Measurements from ENCODE around the gene ZNF555.

ZNF555 gene

DNA sequence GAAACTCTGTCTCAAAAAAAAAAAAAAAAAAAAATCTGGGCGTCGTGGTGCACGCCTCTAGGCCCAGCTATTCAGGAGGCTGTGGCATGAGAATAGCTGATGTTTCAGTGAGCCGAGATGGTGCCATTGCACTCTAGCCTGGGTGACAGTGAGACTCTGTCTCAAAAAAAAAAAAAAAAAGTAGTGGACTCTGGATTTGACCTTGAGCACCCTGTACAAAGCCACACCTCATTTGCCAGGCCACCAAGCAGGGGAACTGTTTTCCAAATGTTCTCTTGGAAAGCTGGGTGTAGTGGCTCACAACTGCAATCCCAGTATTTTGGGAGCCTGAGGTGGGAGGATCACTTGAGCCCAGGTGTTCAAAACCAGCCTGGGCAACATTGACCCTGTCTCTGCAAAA is 3.8 kb upstream of the ZNF555 start:
- Histone ChIP-seq H3K9me3 (ENCODE audit: control insufficient read depth in 1 of 2, low read length in 2 of 2) (peaks cover 29 to 51% of the 10 kb centered on the region in 2 donors), H3K4me3 (ENCODE audit: low read depth in 1 of 2, low read length in 2 of 2) (no peak overlapping the region), H3K27me3 (ENCODE audit: low read depth, low read length) (no peaks in the 10 kb centered on the region), H3K36me3 (ENCODE audit: control insufficient read depth in 1 of 2, insufficient read depth in 2 of 2, low read length in 2 of 2) (peaks cover 18 to 42% of the 10 kb centered on the region in 2 donors), H3K4me1 (ENCODE audit: control insufficient read depth in 1 of 2, insufficient read depth in 2 of 2, low read length in 2 of 2) (peaks cover 4 to 7% of the 10 kb centered on the region in 2 donors), H3K27ac (ENCODE audit: low read length) (no peak overlapping the region)

DNA sequence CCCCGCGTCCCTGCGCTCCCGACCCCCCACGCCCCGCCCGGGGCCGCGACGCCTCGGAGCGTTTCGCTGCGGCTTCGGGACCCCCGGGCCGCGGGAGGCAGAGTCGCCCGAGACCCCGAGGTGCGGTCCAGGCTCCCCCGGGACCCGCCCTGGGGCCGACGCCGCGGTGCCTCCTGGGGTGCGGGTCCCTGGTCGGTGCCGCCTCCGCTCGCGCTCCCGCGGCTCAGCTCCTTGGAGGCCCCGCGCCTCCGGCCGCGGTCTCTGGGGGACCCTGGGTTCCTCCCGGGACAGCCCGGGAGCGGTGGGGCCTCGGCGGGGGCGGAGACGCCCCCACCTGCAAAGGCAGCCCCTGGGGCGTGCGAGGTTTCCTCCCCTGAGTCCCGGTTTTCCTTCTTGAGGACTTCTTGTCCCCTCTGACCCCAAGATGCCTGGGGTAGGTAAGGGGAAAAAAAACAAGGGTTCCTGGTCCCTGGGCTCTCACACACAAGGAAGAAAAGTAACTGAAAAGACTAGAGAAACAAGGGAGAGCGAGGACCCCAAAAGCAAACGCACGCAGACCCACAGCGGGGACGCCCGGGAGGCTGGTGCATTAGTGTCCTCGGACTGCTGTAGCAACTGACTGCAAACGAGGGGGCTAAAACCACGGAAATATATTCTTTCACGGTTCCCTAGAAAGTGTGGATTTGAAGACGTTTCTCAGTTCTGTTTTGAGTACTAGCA is 740 bp downstream of the ZNF555 start:
- Histone ChIP-seq H3K9me3 (ENCODE audit: control insufficient read depth in 1 of 2, low read length in 2 of 2) (peaks cover 0 to 23% of the 10 kb centered on the region in 2 donors), H3K27me3 (ENCODE audit: low read depth, low read length) (no peaks in the 10 kb centered on the region), H3K4me3 (ENCODE audit: low read depth in 1 of 2, low read length in 2 of 2) (peak overlapping the region; percentile 70 to 87), H3K4me1 (ENCODE audit: control insufficient read depth in 1 of 2, insufficient read depth in 2 of 2, low read length in 2 of 2) (peaks cover 4 to 15% of the 10 kb centered on the region in 2 donors), H3K36me3 (ENCODE audit: control insufficient read depth in 1 of 2, insufficient read depth in 2 of 2, low read length in 2 of 2) (peaks cover 0 to 21% of the 10 kb centered on the region in 2 donors), H3K27ac (ENCODE audit: low read length) (no peak overlapping the region)

DNA sequence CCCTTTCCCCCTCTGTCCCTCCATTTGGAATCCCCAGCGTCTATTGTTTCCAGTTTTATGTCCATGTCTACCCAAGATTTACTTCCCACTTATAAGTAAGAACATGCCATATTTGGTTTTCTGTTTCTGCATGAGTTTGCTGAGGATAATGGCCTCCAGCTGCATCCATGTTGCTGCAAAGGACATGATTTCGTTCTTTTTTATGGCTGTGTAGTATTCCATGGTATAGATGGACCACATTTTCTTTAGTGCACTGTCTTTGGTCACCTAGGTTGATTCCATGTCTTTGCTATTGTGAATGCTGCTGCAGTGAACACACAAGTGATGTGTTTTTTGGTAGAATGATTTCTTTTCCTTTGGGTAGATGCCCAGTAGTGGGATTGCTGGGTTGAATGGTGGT is 3.8 kb downstream of the ZNF555 start:
- peaks cover 9 to 35% of the 10 kb centered on the region in 2 donors for H3K9me3 ChIP-seq (ENCODE audit: control insufficient read depth in 1 of 2, low read length in 2 of 2)
- peaks cover 6 to 35% of the 10 kb centered on the region in 2 donors for H3K36me3 ChIP-seq (ENCODE audit: control insufficient read depth in 1 of 2, insufficient read depth in 2 of 2, low read length in 2 of 2)
- H3K27ac ChIP-seq (ENCODE audit: low read length), result no peak overlapping the region
- no peak overlapping the region for H3K4me3 ChIP-seq (ENCODE audit: low read depth in 1 of 2, low read length in 2 of 2)
- H3K4me1 ChIP-seq (ENCODE audit: control insufficient read depth in 1 of 2, insufficient read depth in 2 of 2, low read length in 2 of 2), result peaks cover 4 to 15% of the 10 kb centered on the region in 2 donors
- no peaks in the 10 kb centered on the region for H3K27me3 ChIP-seq (ENCODE audit: low read depth, low read length)

DNA sequence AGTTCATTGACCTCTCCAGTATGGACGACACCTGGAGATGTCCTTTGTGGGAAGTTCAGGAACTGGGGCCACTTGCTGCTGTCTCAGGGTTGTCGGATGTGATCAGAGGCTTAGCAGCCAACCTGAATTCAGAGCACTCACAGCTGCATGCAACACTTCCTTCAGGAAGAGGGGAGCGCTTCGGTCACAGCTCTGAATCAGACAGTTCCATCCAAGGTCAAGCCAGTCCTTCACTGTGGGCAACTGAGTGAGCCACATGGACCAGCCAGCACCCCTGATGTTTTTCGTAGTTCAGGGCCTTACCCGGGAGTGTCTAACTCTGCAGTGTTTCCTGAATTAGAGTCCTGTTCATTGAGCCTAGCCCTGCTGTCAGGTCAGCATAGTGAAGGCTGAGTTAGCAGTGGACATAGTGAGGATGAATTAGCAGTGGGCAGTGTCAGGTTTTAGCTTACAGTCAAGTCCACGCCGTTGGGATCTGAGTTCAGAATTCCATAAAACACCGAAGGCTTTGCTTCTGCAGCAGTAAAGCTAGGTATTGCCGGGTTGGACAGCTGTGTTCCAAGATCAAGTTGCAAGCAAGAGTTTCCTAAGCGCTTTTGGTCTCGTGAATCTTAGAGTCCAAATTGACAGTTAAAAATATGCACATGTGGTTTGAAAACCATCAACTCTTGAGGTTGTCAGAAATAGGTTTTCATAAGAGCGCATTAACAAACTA is 5.1 kb downstream of the ZNF555 start:
- H3K27ac ChIP-seq (ENCODE audit: low read length), result no peak overlapping the region
- peaks cover 8 to 47% of the 10 kb centered on the region in 2 donors for H3K36me3 ChIP-seq (ENCODE audit: control insufficient read depth in 1 of 2, insufficient read depth in 2 of 2, low read length in 2 of 2)
- peaks cover 4 to 15% of the 10 kb centered on the region in 2 donors for H3K4me1 ChIP-seq (ENCODE audit: control insufficient read depth in 1 of 2, insufficient read depth in 2 of 2, low read length in 2 of 2)
- peaks cover 19 to 46% of the 10 kb centered on the region in 2 donors for H3K9me3 ChIP-seq (ENCODE audit: control insufficient read depth in 1 of 2, low read length in 2 of 2)
- no peaks in the 10 kb centered on the region for H3K27me3 ChIP-seq (ENCODE audit: low read depth, low read length)
- peak overlapping the region in 1 of 2 donors; percentile 5 for H3K4me3 ChIP-seq (ENCODE audit: low read depth in 1 of 2, low read length in 2 of 2)

DNA sequence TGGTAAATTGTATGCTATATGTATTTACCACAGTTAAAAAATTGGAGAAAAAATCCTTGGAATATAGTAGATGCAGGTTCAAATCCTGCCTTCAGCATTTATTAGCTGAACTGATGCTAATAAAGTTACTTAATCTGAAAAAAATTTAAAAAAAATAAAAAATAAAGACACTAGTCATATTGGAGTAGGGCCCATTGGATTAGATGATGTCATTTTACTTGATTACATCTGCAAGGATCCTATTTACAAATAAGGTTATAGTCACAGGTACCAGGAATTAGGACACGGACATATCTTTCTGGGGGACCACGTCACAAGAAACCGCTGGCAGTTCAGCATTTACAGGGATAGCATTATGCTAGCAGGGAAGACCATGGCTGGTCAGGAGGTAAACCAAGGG is 6.2 kb downstream of the ZNF555 start:
- Histone ChIP-seq H3K36me3 (ENCODE audit: control insufficient read depth in 1 of 2, insufficient read depth in 2 of 2, low read length in 2 of 2) (peaks cover 19 to 59% of the 10 kb centered on the region in 2 donors), H3K27me3 (ENCODE audit: low read depth, low read length) (no peaks in the 10 kb centered on the region), H3K4me3 (ENCODE audit: low read depth in 1 of 2, low read length in 2 of 2) (no peak overlapping the region), H3K27ac (ENCODE audit: low read length) (no peak overlapping the region), H3K9me3 (ENCODE audit: control insufficient read depth in 1 of 2, low read length in 2 of 2) (peaks cover 28 to 58% of the 10 kb centered on the region in 2 donors), H3K4me1 (ENCODE audit: control insufficient read depth in 1 of 2, insufficient read depth in 2 of 2, low read length in 2 of 2) (peaks cover 0 to 7% of the 10 kb centered on the region in 2 donors)

DNA sequence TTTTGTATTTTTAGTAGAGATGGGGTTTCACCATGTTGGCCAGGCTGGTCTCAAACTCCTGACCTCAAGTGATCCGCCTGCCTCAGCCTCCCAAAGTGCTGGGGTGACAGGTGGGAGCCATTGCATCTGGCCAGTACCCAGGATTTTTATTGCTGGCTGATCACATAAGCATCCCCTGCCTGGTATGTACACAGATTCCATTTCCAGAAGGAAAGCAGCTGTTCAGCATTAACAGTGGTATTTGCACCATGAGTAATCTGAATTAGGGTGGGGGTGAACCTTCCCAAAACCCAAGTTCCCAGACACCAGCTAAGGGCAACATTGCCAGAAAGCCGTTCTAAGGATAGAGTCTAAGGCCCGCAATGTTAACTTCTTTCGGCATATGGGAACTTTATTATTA is 7.3 kb downstream of the ZNF555 start:
- peak overlapping the region in 1 of 2 donors; percentile 42 for H3K4me3 ChIP-seq (ENCODE audit: low read depth in 1 of 2, low read length in 2 of 2)
- H3K27me3 ChIP-seq (ENCODE audit: low read depth, low read length), result no peaks in the 10 kb centered on the region
- peaks cover 39 to 69% of the 10 kb centered on the region in 2 donors for H3K9me3 ChIP-seq (ENCODE audit: control insufficient read depth in 1 of 2, low read length in 2 of 2)
- no peak overlapping the region for H3K27ac ChIP-seq (ENCODE audit: low read length)
- H3K4me1 ChIP-seq (ENCODE audit: control insufficient read depth in 1 of 2, insufficient read depth in 2 of 2, low read length in 2 of 2), result no peaks in the 10 kb centered on the region
- peaks cover 30 to 70% of the 10 kb centered on the region in 2 donors for H3K36me3 ChIP-seq (ENCODE audit: control insufficient read depth in 1 of 2, insufficient read depth in 2 of 2, low read length in 2 of 2)

DNA sequence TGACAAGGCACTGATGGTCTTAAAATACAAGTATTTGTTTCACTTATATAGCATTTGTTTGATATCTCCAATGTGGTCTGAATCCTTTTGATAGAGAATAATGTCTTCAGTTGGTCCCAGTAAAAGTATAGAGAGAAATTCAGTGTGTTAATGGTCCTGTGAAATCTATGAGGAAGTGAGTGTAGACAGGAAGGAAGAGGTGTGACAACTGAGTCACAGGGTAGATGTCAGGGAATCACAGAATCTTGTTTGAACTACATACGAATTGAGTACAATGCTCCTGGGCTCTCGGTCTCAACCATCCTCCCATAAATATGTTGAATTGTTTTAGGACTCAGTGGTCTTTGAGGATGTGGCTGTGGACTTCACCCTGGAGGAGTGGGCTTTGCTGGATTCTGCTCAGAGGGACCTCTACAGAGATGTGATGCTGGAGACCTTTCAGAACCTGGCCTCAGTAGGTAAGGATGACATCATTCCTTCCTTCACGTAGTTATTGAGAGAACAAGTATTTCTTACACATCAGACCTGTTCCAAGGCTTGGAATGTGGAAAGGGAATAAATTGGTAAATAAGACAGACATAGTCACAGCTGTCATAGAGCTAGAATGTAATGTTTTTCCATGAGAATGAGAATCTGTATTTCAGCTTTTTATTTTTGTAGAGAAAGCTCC is 9.1 kb downstream of the ZNF555 start:
- Histone ChIP-seq H3K4me1 (ENCODE audit: control insufficient read depth in 1 of 2, insufficient read depth in 2 of 2, low read length in 2 of 2) (no peaks in the 10 kb centered on the region), H3K27me3 (ENCODE audit: low read depth, low read length) (no peaks in the 10 kb centered on the region), H3K9me3 (ENCODE audit: control insufficient read depth in 1 of 2, low read length in 2 of 2) (peaks cover 54 to 86% of the 10 kb centered on the region in 2 donors), H3K4me3 (ENCODE audit: low read depth in 1 of 2, low read length in 2 of 2) (peak overlapping the region in 1 of 2 donors; percentile 41), H3K27ac (ENCODE audit: low read length) (no peak overlapping the region), H3K36me3 (ENCODE audit: control insufficient read depth in 1 of 2, insufficient read depth in 2 of 2, low read length in 2 of 2) (peaks cover 33 to 80% of the 10 kb centered on the region in 2 donors)

DNA sequence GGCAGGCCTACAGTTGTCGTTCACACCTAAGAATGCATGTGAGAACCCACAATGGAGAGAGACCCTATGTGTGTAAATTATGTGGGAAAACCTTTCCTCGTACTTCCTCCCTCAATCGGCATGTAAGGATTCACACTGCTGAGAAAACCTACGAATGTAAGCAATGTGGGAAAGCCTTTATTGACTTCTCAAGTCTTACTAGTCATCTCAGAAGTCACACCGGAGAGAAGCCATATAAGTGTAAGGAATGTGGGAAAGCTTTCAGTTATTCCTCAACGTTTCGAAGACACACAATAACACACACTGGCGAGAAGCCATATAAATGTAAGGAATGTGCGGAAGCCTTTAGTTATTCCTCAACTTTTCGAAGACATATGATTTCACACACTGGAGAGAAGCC is 11.3 kb downstream of the ZNF555 start:
- Histone ChIP-seq H3K4me3 (ENCODE audit: low read depth in 1 of 2, low read length in 2 of 2) (peak overlapping the region; percentile 23 to 41), H3K4me1 (ENCODE audit: control insufficient read depth in 1 of 2, insufficient read depth in 2 of 2, low read length in 2 of 2) (no peaks in the 10 kb centered on the region), H3K27me3 (ENCODE audit: low read depth, low read length) (no peaks in the 10 kb centered on the region), H3K36me3 (ENCODE audit: control insufficient read depth in 1 of 2, insufficient read depth in 2 of 2, low read length in 2 of 2) (peaks cover 33 to 83% of the 10 kb centered on the region in 2 donors), H3K27ac (ENCODE audit: low read length) (no peak overlapping the region), H3K9me3 (ENCODE audit: control insufficient read depth in 1 of 2, low read length in 2 of 2) (peaks cover 67 to 85% of the 10 kb centered on the region in 2 donors)

DNA sequence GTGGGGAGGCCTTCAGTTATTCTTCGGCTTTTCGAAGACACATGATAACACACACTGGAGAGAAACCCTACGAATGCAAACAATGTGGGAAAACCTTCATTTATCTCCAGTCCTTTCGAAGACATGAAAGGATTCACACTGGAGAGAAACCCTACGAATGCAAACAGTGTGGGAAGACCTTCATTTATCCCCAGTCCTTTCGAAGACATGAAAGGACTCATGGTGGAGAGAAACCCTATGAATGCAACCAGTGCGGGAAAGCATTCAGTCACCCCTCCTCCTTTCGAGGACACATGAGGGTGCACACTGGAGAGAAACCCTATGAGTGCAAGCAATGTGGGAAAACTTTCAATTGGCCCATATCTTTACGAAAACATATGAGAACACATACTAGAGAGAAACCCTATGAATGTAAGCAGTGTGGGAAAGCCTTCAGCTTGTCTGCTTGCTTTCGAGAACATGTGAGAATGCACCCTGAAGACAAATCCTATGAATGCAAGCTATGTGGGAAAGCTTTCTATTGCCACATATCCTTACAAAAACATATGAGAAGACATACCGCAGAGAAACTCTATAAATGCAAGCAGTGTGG is 11.8 kb downstream of the ZNF555 start:
- peaks cover 33 to 89% of the 10 kb centered on the region in 2 donors for H3K36me3 ChIP-seq (ENCODE audit: control insufficient read depth in 1 of 2, insufficient read depth in 2 of 2, low read length in 2 of 2)
- H3K4me3 ChIP-seq (ENCODE audit: low read depth in 1 of 2, low read length in 2 of 2), result peak overlapping the region; percentile 41 to 48
- H3K9me3 ChIP-seq (ENCODE audit: control insufficient read depth in 1 of 2, low read length in 2 of 2), result peaks cover 67 to 87% of the 10 kb centered on the region in 2 donors
- no peaks in the 10 kb centered on the region for H3K4me1 ChIP-seq (ENCODE audit: control insufficient read depth in 1 of 2, insufficient read depth in 2 of 2, low read length in 2 of 2)
- no peak overlapping the region for H3K27ac ChIP-seq (ENCODE audit: low read length)
- H3K27me3 ChIP-seq (ENCODE audit: low read depth, low read length), result no peaks in the 10 kb centered on the region

DNA sequence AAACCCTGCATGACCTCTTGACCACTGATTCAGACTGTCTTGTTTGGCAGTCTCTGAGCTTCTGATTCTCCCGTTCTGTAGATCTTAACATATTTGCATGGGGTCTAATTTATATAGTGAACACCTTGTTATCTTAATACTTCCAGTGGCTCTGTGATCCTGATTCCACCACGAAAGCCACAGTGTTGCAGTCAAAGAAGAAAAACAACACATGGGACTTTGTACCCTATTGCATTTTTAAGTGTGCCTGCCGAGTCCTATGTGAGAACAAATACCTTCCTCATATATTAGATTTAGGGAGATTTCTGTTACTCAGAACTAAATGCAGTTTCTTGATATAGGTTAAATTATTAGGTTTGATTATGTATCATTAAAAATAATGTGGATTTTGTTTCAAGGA is 13.6 kb downstream of the ZNF555 start:
- Histone ChIP-seq H3K27ac (ENCODE audit: low read length) (no peak overlapping the region), H3K36me3 (ENCODE audit: control insufficient read depth in 1 of 2, insufficient read depth in 2 of 2, low read length in 2 of 2) (peaks cover 27 to 87% of the 10 kb centered on the region in 2 donors), H3K4me1 (ENCODE audit: control insufficient read depth in 1 of 2, insufficient read depth in 2 of 2, low read length in 2 of 2) (no peaks in the 10 kb centered on the region), H3K9me3 (ENCODE audit: control insufficient read depth in 1 of 2, low read length in 2 of 2) (peaks cover 67 to 93% of the 10 kb centered on the region in 2 donors), H3K27me3 (ENCODE audit: low read depth, low read length) (no peaks in the 10 kb centered on the region), H3K4me3 (ENCODE audit: low read depth in 1 of 2, low read length in 2 of 2) (peak overlapping the region; percentile 41 to 48)
